ENCODE measurements around the gene MSMP. TPM values are rescaled to one million over a fixed set of nuclear protein-coding genes. Genes with fewer than 3 reads are reported as not detected.

MSMP gene
- total RNA-seq, 6 donors from 2014 or later: 1.1 to 2.8 TPM; not detected in 4

- H3K4me1 ChIP-seq: peaks cover 10 to 16% (median 10%) of the 10 kb centered on the region in 4 donors
Measured at GRCh38 chr9:35797311-35798109, 43.4 kb upstream of the MSMP start.

GRCh38 chr9:35795695-35796094, 41.6 kb upstream of the MSMP start:
- DNase-seq: no peak
- peaks cover 0 to 8% (median 0%) of the 10 kb centered on the region in 4 donors for H3K36me3 ChIP-seq
- H3K27ac ChIP-seq: no peak overlapping the region
- H3K4me3 ChIP-seq: no peak overlapping the region
- no peaks in the 10 kb centered on the region for H3K27me3 ChIP-seq
- peaks cover 19 to 28% (median 23%) of the 10 kb centered on the region in 4 donors for H3K4me1 ChIP-seq
- H3K9me3 ChIP-seq: no peaks in the 10 kb centered on the region
- TF ChIP-seq EP300 (IDR thresholded peaks at IDR 0.05): no peak
- TF ChIP-seq CTCF (IDR thresholded peaks at IDR 0.05): no peak
- no peak for ATAC-seq (ENCODE audit: low FRiP score in 2 of 2)

More at GRCh38 chr9:35797311-35798109, 43.4 kb upstream of the MSMP start:
- no peaks in the 10 kb centered on the region for H3K9me3 ChIP-seq
- peaks cover 0 to 25% (median 12%) of the 10 kb centered on the region in 4 donors for H3K36me3 ChIP-seq
- H3K27ac ChIP-seq: no peak overlapping the region
- ATAC-seq (ENCODE audit: low FRiP score in 2 of 2) (no peak), DNase-seq (no peak)
- 87 to 90% methylated on average over 6 of the region's 6 CpGs for WGBS, 2 donors
- H3K27me3 ChIP-seq: no peaks in the 10 kb centered on the region
- TF ChIP-seq POLR2A (IDR thresholded peaks at IDR 0.05): no peak
- TF ChIP-seq EP300 (IDR thresholded peaks at IDR 0.05): no peak
- TF ChIP-seq POLR2AphosphoS5 (IDR thresholded peaks at IDR 0.05): no peak
- no peak for TF ChIP-seq CTCF (IDR thresholded peaks at IDR 0.05)
- no peak overlapping the region for H3K4me3 ChIP-seq

GRCh38 chr9:35793461-35793860, 39.4 kb upstream of the MSMP start:
- Histone ChIP-seq H3K27ac (peak overlapping the region in 3 of 4 donors; percentile 26 to 87 (median 50)), H3K36me3 (no peaks in the 10 kb centered on the region), H3K9me3 (no peaks in the 10 kb centered on the region), H3K4me1 (peaks cover 23 to 32% (median 28%) of the 10 kb centered on the region in 4 donors), H3K27me3 (no peaks in the 10 kb centered on the region), H3K4me3 (peak overlapping the region in 1 of 4 donors; percentile 3)
- DNase-seq (no peak), ATAC-seq (ENCODE audit: low FRiP score in 2 of 2) (no peak)
- WGBS, 2 donors: 63 to 66% methylated on average over 1 to 2 of the region's 2 CpGs
- TF ChIP-seq CTCF (IDR thresholded peaks at IDR 0.05) (no peak), POLR2AphosphoS5 (IDR thresholded peaks at IDR 0.05) (no peak)

- H3K27ac ChIP-seq: peak overlapping the region in 3 of 4 donors; percentile 26 to 87 (median 50)
- H3K4me1 ChIP-seq: peaks cover 23 to 32% (median 28%) of the 10 kb centered on the region in 4 donors
- H3K36me3 ChIP-seq: no peaks in the 10 kb centered on the region
- peak in 1 of 2 donors; percentile 73 for DNase-seq
- TF ChIP-seq POLR2A (IDR thresholded peaks at IDR 0.05) (no peak), POLR2AphosphoS5 (IDR thresholded peaks at IDR 0.05) (no peak), EP300 (IDR thresholded peaks at IDR 0.05) (no peak), CTCF (IDR thresholded peaks at IDR 0.05) (no peak)
- no peaks in the 10 kb centered on the region for H3K27me3 ChIP-seq
- no peak for ATAC-seq (ENCODE audit: low FRiP score in 2 of 2)
- H3K9me3 ChIP-seq: no peaks in the 10 kb centered on the region
- 90 to 96% methylated on average over 14 of the region's 14 CpGs for WGBS, 2 donors
- peak overlapping the region in 1 of 4 donors; percentile 3 for H3K4me3 ChIP-seq
Measured at GRCh38 chr9:35792826-35793225, 38.8 kb upstream of the MSMP start.
